LNCaP clone FGC (cell line): Measurements from ENCODE around the gene C6orf47.
"Not testable (repeated sequence)": the region's sequence is repeated elsewhere in the genome, so short reads cannot be mapped to it uniquely, and the experiment has no call there.

ENCODE experiments used
- DNase-seq: peaks from one replicate; pipeline ENCODE4 v3.0.0-alpha.2; 2011; ENCODE audit warnings: low read depth
- H3K4me3 ChIP-seq: 2 replicates; pipeline ENCODE4 v1.5.1; 2011; ENCODE audit warnings: mild to moderate bottlenecking, low read depth, low read length, control low read depth
- TF ChIP-seq, protein P1 (sequence below): IDR thresholded peaks from 2 replicates; pipeline ENCODE4 v1.5.1; 2012; ENCODE audit warnings: mild to moderate bottlenecking; ENCODE audit not compliant: control insufficient read depth, insufficient read depth; ENCODE audit errors: extremely low read depth

The C6orf47 gene, protein sequence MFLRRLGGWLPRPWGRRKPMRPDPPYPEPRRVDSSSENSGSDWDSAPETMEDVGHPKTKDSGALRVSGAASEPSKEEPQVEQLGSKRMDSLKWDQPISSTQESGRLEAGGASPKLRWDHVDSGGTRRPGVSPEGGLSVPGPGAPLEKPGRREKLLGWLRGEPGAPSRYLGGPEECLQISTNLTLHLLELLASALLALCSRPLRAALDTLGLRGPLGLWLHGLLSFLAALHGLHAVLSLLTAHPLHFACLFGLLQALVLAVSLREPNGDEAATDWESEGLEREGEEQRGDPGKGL

DNA sequence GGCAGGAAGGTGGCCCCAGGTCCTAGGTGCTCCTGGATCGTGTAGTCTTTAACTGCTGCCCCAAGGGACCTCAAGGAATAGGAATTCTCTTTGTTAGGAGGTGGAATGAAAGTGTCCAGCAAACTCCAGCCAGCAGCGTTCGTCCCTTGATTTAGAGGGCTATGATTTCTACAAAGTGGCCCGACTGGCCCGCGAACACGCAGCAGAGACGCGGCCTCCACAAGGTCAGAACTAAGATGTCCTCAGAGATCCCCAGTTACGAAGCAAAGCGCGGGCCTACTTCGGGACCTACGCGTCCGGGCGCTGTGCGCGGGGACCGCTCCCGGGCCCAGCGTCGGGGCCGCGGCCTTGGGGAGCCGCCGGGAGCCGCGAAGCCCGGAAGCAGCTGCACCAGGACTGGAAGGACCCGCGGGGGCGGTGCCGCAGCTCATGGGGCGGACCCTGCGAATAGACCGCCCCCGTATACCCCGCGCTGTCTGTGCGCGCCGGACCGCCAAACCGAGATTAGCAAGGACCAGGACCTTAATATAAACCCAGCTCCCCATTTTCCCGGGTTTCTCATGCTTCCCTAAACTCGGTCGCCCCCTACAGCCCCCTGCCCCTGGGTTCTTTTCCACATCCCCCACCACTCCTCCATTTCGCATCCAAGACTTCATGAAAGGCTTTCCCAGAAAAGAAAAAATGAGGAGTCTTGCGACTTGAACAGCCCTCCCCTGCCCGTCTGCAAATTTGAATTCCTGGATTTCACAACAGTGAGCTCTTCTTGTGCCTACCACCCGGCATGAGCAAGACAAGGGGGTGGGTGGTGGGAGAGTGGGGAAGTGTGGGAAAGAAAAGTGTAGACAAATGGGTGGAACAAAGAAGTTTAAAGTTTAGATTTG lies at the start of gene C6orf47:
Gene C6orf47, minus strand, starts transcription at position 398 of the 881 bp plus-strand sequence. CDS start 831 bp downstream, outside the sequence.
- H3K4me3 ChIP-seq = peak within 1 kb of the TSS; percentile 81
- TF ChIP-seq, protein P1, sequence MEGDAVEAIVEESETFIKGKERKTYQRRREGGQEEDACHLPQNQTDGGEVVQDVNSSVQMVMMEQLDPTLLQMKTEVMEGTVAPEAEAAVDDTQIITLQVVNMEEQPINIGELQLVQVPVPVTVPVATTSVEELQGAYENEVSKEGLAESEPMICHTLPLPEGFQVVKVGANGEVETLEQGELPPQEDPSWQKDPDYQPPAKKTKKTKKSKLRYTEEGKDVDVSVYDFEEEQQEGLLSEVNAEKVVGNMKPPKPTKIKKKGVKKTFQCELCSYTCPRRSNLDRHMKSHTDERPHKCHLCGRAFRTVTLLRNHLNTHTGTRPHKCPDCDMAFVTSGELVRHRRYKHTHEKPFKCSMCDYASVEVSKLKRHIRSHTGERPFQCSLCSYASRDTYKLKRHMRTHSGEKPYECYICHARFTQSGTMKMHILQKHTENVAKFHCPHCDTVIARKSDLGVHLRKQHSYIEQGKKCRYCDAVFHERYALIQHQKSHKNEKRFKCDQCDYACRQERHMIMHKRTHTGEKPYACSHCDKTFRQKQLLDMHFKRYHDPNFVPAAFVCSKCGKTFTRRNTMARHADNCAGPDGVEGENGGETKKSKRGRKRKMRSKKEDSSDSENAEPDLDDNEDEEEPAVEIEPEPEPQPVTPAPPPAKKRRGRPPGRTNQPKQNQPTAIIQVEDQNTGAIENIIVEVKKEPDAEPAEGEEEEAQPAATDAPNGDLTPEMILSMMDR = no peak
- DNase-seq = no peak

DNA sequence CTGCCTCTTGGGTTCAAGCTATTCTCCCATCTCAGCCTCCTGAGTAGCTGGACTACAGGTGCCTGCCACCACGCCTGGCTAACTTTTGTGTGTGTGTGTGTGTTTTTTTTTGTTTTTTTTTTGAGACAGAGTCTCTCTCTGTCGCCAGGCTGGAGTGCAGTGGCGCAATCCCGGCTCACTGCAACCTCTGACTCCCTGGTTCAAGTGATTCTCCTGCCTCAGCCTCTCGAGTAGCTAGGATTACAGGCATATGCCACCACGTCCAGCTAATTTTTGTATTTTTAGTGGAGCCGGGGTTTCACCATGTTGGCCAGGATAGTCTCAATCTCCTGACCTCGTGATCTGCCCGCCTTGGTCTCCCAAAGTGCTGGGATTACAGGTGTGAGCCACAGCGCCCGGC lies 48.6 kb upstream of the C6orf47 start:
- DNase-seq, H3K4me3 ChIP-seq: not testable (repeated sequence)

DNA sequence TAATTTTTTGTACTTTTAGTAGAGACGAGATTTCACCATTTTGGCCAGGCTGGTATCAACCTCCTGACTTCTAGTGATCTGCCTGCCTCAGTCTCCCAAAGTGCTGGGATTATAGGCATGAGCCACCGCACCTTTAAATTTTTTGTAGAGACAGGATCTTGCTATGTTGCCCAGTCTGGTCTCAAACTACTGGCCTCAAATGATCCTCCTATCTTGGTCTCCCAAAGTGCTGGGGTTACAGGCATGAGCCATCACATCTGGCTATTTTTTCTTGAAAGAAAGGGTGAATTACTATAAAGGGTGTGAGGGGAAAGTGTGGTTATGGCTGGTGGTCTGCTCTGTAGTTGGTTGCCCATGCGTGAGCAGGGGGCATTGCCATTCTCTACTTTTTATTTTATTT lies 47.6 kb upstream of the C6orf47 start:
- TF ChIP-seq, protein P1 = no peak
- H3K4me3 ChIP-seq = no peak overlapping the region
- DNase-seq = no peak

DNA sequence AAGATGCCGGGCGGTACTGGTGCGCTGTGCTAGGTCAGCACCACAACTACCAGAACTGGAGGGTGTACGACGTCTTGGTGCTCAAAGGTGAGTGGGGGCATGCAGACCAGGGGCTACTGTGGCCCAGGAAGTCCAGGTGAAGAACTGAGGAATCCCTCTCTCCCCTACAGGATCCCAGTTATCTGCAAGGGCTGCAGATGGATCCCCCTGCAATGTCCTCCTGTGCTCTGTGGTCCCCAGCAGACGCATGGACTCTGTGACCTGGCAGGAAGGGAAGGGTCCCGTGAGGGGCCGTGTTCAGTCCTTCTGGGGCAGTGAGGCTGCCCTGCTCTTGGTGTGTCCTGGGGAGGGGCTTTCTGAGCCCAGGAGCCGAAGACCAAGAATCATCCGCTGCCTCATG lies 47.1 kb upstream of the C6orf47 start:
- TF ChIP-seq, protein P1 = no peak
- no peak for DNase-seq

DNA sequence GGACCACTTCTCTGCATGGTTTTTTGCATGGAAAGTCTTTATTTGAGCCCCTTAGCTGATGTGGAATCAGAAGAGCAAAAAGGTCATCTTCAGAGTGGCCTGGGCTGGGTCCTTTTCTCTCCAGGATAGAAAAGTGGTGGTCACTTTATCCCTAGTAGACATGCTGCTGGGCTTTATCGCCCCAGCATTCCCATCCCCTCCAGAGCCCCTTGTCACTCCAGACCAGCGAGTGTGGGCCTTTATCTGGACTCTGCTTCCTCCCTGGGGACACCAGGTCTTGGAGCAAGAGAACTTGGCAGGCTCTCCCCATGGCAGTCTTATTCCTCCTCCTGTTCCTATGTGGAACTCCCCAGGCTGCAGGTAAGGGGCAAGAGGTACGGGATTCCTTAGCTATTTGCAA lies 46.0 kb upstream of the C6orf47 start, which contains the start of gene LY6G6F:
Gene LY6G6F, plus strand, starts transcription at position 268 of the 400 bp plus-strand sequence. Its CDS starts 41 bp downstream, at position 309.
- H3K4me3 ChIP-seq = no peak within 1 kb of the TSS
- no peak for DNase-seq
- TF ChIP-seq, protein P1 = no peak

More for the DNA sequence above, 47.1 kb upstream of the C6orf47 start:
- no peak overlapping the region for H3K4me3 ChIP-seq

DNA sequence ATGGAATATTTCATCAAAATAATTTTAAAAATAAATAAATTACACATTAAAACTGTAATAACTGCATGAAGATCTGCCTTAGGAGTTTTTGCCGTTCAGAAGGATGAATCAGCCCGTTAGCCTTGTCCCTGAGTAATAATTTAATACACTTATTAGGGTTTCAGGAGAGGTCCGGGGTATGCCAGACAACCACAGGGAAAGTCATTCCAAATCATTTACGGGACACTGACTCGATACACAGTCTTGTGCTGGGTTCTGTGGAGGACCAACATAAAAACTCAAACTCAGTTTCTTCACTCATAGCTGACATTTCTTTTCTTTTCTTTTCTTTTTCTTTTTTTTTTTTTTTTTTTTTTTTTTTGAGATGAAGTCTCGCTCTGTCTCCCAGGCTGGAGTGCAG lies 45.4 kb upstream of the C6orf47 start:
- no peak for DNase-seq
- TF ChIP-seq, protein P1 = no peak
- H3K4me3 ChIP-seq = no peak overlapping the region
